ENCODE measurements around the gene HP. TPM values are rescaled to one million over a fixed set of nuclear protein-coding genes. Genes with fewer than 3 reads are reported as not detected.

Gene HP
- total RNA-seq, 1 experiment from 2014 or later, result 18.1 TPM

GRCh38 chr16:72023962-72024361, 30.3 kb upstream of the HP start:
- Histone ChIP-seq H3K9me3 (ENCODE audit: control insufficient read depth in 1 of 2, insufficient read depth in 1 of 2, low read depth in 1 of 2, low read length in 2 of 2) (no peaks in the 10 kb centered on the region), H3K79me2 (ENCODE audit: insufficient read depth, low read length) (no peaks in the 10 kb centered on the region), H3K9ac (ENCODE audit: low read length) (no peak overlapping the region), H3K4me2 (ENCODE audit: low read length) (no peak overlapping the region), H3K27ac (ENCODE audit: low read depth, low read length) (no peak overlapping the region), H3K36me3 (ENCODE audit: control insufficient read depth in 1 of 2, insufficient read depth in 2 of 2, low read length in 2 of 2) (peaks cover 8 to 25% of the 10 kb centered on the region in 2 experiments; a peak in 3 of 4 replicates), H3K4me3 (replicated peaks in 1 of 2; ENCODE audit: low read depth in 1 of 2, low read length in 2 of 2) (no peak overlapping the region), H3K27me3 (ENCODE audit: insufficient read depth, low read length) (no peaks in the 10 kb centered on the region), H3K4me1 (ENCODE audit: control insufficient read depth in 1 of 2, insufficient read depth in 2 of 2, low read length in 2 of 2) (no peaks in the 10 kb centered on the region), H3K9me2 (ENCODE audit: insufficient read depth) (no peaks in the 10 kb centered on the region), H2AFZ (ENCODE audit: low read depth, low read length, poor library complexity, severe bottlenecking) (no peak overlapping the region), H4K20me1 (ENCODE audit: insufficient read depth) (no peaks in the 10 kb centered on the region)
- ChIA-PET POLR2A (no interaction called here), CTCF (no interaction called here), RAD21 (ENCODE audit: low non-redundant PET in 1 of 2, low total read pairs in 2 of 2, uncharacterized antibody in 2 of 2, unreplicated experiment in 2 of 2) (no interaction called here)
- no peak for ATAC-seq
- TSS peak; percentile 18 for BruUV-seq (replicated peaks)
- no peak for DNase-seq (ENCODE audit: low read depth, low spot score)
- intact Hi-C loops (cut with micrococcal nuclease), result no loop called here
- TF ChIP-seq, protein P1, sequence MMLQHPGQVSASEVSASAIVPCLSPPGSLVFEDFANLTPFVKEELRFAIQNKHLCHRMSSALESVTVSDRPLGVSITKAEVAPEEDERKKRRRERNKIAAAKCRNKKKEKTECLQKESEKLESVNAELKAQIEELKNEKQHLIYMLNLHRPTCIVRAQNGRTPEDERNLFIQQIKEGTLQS (IDR thresholded peaks at IDR 0.05), result no peak
- no peak for TF ChIP-seq POLR2AphosphoS5 (IDR thresholded peaks at IDR 0.05; ENCODE audit: low read depth, low read length)
- no peak for TF ChIP-seq YY1 (IDR thresholded peaks at IDR 0.05; ENCODE audit: extremely low read depth, insufficient replicate concordance, low read depth, low read length)
- no peak for TF ChIP-seq EGR1 (IDR thresholded peaks at IDR 0.05; ENCODE audit: low read depth)
- TF ChIP-seq CTCF (IDR thresholded peaks at IDR 0.05 in 2 of 3, conservative IDR thresholded peaks at IDR 0.05 in 1 of 3; ENCODE audit: borderline replicate concordance in 1 of 3, insufficient read depth in 1 of 3, low read depth in 2 of 3, low read length in 2 of 3), result no peak
- TF ChIP-seq, protein P2, sequence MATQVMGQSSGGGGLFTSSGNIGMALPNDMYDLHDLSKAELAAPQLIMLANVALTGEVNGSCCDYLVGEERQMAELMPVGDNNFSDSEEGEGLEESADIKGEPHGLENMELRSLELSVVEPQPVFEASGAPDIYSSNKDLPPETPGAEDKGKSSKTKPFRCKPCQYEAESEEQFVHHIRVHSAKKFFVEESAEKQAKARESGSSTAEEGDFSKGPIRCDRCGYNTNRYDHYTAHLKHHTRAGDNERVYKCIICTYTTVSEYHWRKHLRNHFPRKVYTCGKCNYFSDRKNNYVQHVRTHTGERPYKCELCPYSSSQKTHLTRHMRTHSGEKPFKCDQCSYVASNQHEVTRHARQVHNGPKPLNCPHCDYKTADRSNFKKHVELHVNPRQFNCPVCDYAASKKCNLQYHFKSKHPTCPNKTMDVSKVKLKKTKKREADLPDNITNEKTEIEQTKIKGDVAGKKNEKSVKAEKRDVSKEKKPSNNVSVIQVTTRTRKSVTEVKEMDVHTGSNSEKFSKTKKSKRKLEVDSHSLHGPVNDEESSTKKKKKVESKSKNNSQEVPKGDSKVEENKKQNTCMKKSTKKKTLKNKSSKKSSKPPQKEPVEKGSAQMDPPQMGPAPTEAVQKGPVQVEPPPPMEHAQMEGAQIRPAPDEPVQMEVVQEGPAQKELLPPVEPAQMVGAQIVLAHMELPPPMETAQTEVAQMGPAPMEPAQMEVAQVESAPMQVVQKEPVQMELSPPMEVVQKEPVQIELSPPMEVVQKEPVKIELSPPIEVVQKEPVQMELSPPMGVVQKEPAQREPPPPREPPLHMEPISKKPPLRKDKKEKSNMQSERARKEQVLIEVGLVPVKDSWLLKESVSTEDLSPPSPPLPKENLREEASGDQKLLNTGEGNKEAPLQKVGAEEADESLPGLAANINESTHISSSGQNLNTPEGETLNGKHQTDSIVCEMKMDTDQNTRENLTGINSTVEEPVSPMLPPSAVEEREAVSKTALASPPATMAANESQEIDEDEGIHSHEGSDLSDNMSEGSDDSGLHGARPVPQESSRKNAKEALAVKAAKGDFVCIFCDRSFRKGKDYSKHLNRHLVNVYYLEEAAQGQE (IDR thresholded peaks at IDR 0.05; ENCODE audit: low read depth), result no peak
- no peak for TF ChIP-seq ZFX (IDR thresholded peaks at IDR 0.05)
- TF ChIP-seq MAX (IDR thresholded peaks at IDR 0.05), result no peak
- TF ChIP-seq FOSL1 (IDR thresholded peaks at IDR 0.05; ENCODE audit: low read depth), result no peak
- no peak for TF ChIP-seq POLR2A (IDR thresholded peaks at IDR 0.05; ENCODE audit: borderline replicate concordance, extremely low read depth, insufficient read depth, insufficient read length)
- no peak for TF ChIP-seq SIN3A (IDR thresholded peaks at IDR 0.05; ENCODE audit: low read depth)
- no peak for TF ChIP-seq ELF1 (IDR thresholded peaks at IDR 0.05; ENCODE audit: borderline replicate concordance, low read depth)
- no peak for TF ChIP-seq ZNF274 (IDR thresholded peaks at IDR 0.05; ENCODE audit: low read depth, low read length)
- no peak for TF ChIP-seq CEBPB (IDR thresholded peaks at IDR 0.05; ENCODE audit: low read depth)
- no peak for TF ChIP-seq SRF (IDR thresholded peaks at IDR 0.05; ENCODE audit: low read depth)
- no peak for TF ChIP-seq TCF7L2 (IDR thresholded peaks at IDR 0.05; ENCODE audit: borderline replicate concordance, extremely low read depth, insufficient read depth, insufficient read length)
